ENCODE data around the gene NDUFA8. TPM values are rescaled to one million over a fixed set of nuclear protein-coding genes. Genes with fewer than 3 reads are reported as not detected.

The NDUFA8 gene
- total and polyA plus RNA-seq, 2 experiments from 2014 or later: 36.6 to 144 TPM

- H4K20me1 ChIP-seq (replicated peaks; ENCODE audit: insufficient read depth): no peaks in the 10 kb centered on the region; the same call in 1 of the 2 replicates
- Mint-ChIP-seq H3K27ac (no peak overlapping the region), H3K36me3 (ENCODE audit: low read depth) (peaks cover 9% of the 10 kb centered on the region), H3K27me3 (ENCODE audit: insufficient read depth, low read depth, poor library complexity) (no peaks in the 10 kb centered on the region), H3K4me3 (no peak overlapping the region), H3K4me1 (peaks cover 6% of the 10 kb centered on the region), H3K9me3 (no peaks in the 10 kb centered on the region)
- H3K4me1 ChIP-seq (ENCODE audit: insufficient read depth): peaks cover 6% of the 10 kb centered on the region; the same call in 1 of the 2 replicates
- H3F3A ChIP-seq (replicated peaks; ENCODE audit: low read depth): no peaks in the 10 kb centered on the region
- no peak overlapping the region for H2AFZ ChIP-seq
- H3K79me2 ChIP-seq (replicated peaks; ENCODE audit: insufficient read depth): no peaks in the 10 kb centered on the region
- no peak overlapping the region for H3K4me3 ChIP-seq
- no peak overlapping the region for H3K27ac ChIP-seq (ENCODE audit: low read depth)
- TF ChIP-seq POLR2AphosphoS5 (IDR thresholded peaks at IDR 0.05; ENCODE audit: low read depth) (no peak), ZNF331 (CRISPR knock-in tag; IDR thresholded peaks at IDR 0.05; ENCODE audit: low read depth) (no peak), ETS1 (IDR thresholded peaks at IDR 0.05) (no peak), CREB1 (CRISPR knock-in tag; IDR thresholded peaks at IDR 0.05; ENCODE audit: low read depth) (no peak), ZNF114 (CRISPR knock-in tag; IDR thresholded peaks at IDR 0.05) (no peak), STAT1 (IDR thresholded peaks at IDR 0.05; ENCODE audit: unreplicated experiment) (no peak)
- ATAC-seq (no peak), DNase-seq (ENCODE audit: low spot score) (no peak)
- H3K36me3 ChIP-seq (ENCODE audit: insufficient read depth): no peaks in the 10 kb centered on the region
- H3K4me2 ChIP-seq: no peak overlapping the region
- H3K9me2 ChIP-seq (ENCODE audit: insufficient read depth): no peaks in the 10 kb centered on the region
- no peaks in the 10 kb centered on the region for H3K27me3 ChIP-seq (ENCODE audit: insufficient read depth)
Observed at GRCh38 chr9:122140368-122141193, 19.0 kb downstream of the NDUFA8 start.

DNA sequence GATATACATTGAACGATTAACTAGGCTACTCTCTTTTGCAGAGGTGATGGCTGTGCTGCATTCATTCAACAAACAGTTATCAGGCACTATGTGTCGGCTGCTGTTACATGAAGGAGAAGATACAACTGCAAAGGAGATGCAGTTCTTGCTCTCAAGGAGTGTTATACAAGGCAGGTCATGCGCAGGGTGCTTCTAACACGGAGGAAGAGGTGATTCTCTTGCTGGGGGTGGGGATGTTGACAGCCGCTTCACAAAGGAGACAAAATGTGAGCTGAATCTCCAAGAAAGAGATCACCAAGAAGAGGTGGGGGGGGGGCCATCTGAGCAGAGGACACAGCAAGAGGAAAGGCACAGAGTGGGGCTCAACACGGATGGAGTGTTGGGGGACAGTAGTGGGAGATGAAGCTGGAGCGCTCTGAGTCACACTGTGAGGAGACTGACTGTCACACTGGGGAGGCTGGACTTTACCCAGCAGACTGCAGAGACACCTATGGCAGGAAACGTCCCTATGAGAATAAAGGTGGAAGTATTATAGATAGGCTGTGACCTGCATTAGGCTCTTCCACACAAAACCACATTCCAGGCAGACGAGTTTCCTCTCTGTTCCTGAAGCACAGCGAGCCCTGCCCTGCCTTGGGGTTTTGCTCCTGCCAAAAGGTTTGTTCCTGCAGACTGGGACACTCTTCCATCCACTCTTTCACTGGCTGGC, 20.9 kb downstream of the NDUFA8 start:
- peaks cover 2% of the 10 kb centered on the region; the same call in 2 of the 3 replicates for H3K36me3 Mint-ChIP-seq (ENCODE audit: low read depth)
- peaks cover 19% of the 10 kb centered on the region for H3K4me1 Mint-ChIP-seq
- Histone ChIP-seq H3K27ac (ENCODE audit: low read depth) (no peak overlapping the region), H2AFZ (no peak overlapping the region; the same call in 1 of the 2 replicates), H3K36me3 (ENCODE audit: insufficient read depth) (no peaks in the 10 kb centered on the region), H3F3A (replicated peaks; ENCODE audit: low read depth) (no peaks in the 10 kb centered on the region), H3K4me1 (ENCODE audit: insufficient read depth) (peaks cover 24% of the 10 kb centered on the region), H3K79me2 (replicated peaks; ENCODE audit: insufficient read depth) (no peaks in the 10 kb centered on the region), H3K4me3 (no peak overlapping the region), H3K27me3 (ENCODE audit: insufficient read depth) (no peaks in the 10 kb centered on the region), H4K20me1 (replicated peaks; ENCODE audit: insufficient read depth) (no peaks in the 10 kb centered on the region; the same call in 1 of the 2 replicates), H3K4me2 (no peak overlapping the region), H3K9me2 (ENCODE audit: insufficient read depth) (no peaks in the 10 kb centered on the region)
- H3K9me3 Mint-ChIP-seq: no peaks in the 10 kb centered on the region
- H3K27ac Mint-ChIP-seq: no peak overlapping the region
- ATAC-seq (no peak), DNase-seq (ENCODE audit: low spot score) (no peak)
- no peak overlapping the region for H3K4me3 Mint-ChIP-seq
- H3K27me3 Mint-ChIP-seq (ENCODE audit: insufficient read depth, low read depth, poor library complexity): peaks cover 7% of the 10 kb centered on the region
- TF ChIP-seq EZH2 (IDR thresholded peaks at IDR 0.05; ENCODE audit: low read depth, unreplicated experiment): no peak
- TF ChIP-seq JUNB (IDR thresholded peaks at IDR 0.05; ENCODE audit: unreplicated experiment): no peak
- no peak for TF ChIP-seq ZNF331 (CRISPR knock-in tag; IDR thresholded peaks at IDR 0.05; ENCODE audit: low read depth)
- TF ChIP-seq EZH2phosphoT487 (IDR thresholded peaks at IDR 0.05; ENCODE audit: unreplicated experiment): no peak
- TF ChIP-seq ZNF114 (CRISPR knock-in tag; IDR thresholded peaks at IDR 0.05): no peak
- TF ChIP-seq, protein P1, sequence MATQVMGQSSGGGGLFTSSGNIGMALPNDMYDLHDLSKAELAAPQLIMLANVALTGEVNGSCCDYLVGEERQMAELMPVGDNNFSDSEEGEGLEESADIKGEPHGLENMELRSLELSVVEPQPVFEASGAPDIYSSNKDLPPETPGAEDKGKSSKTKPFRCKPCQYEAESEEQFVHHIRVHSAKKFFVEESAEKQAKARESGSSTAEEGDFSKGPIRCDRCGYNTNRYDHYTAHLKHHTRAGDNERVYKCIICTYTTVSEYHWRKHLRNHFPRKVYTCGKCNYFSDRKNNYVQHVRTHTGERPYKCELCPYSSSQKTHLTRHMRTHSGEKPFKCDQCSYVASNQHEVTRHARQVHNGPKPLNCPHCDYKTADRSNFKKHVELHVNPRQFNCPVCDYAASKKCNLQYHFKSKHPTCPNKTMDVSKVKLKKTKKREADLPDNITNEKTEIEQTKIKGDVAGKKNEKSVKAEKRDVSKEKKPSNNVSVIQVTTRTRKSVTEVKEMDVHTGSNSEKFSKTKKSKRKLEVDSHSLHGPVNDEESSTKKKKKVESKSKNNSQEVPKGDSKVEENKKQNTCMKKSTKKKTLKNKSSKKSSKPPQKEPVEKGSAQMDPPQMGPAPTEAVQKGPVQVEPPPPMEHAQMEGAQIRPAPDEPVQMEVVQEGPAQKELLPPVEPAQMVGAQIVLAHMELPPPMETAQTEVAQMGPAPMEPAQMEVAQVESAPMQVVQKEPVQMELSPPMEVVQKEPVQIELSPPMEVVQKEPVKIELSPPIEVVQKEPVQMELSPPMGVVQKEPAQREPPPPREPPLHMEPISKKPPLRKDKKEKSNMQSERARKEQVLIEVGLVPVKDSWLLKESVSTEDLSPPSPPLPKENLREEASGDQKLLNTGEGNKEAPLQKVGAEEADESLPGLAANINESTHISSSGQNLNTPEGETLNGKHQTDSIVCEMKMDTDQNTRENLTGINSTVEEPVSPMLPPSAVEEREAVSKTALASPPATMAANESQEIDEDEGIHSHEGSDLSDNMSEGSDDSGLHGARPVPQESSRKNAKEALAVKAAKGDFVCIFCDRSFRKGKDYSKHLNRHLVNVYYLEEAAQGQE (IDR thresholded peaks at IDR 0.05; ENCODE audit: unreplicated experiment): no peak

All from GM23338 (cell line).